Activated naive CD4-positive, alpha-beta T cell treated with anti-CD3 and anti-CD28 coated beads, Interleukin-2, amount 50 U/mL, for 24 hours (primary cell): ENCODE results near the gene RMND5B.
A peak's percentile ranks its signal among the peaks of the same experiment; 100 is the strongest.
"Not testable (repeated sequence)": the region's sequence is repeated elsewhere in the genome, so short reads cannot be mapped to it uniquely, and the experiment has no call there.

Experiments
- H3K27ac Mint-ChIP-seq: one replicate; pipeline ENCODE4 v1.8.0; 2021; ENCODE audit warnings: mild to moderate bottlenecking, mixed read lengths
- H3K27me3 Mint-ChIP-seq: one replicate; pipeline ENCODE4 v1.8.0; 2021; ENCODE audit warnings: mixed read lengths
- H3K36me3 Mint-ChIP-seq: one replicate; pipeline ENCODE4 v1.8.0; 2021; ENCODE audit warnings: mixed read lengths
- H3K4me1 Mint-ChIP-seq: one replicate; pipeline ENCODE4 v1.8.0; 2021; ENCODE audit warnings: mixed read lengths
- H3K4me3 Mint-ChIP-seq: one replicate; pipeline ENCODE4 v1.8.0; 2021; ENCODE audit warnings: mild to moderate bottlenecking, mixed read lengths
- H3K9me3 Mint-ChIP-seq: one replicate; pipeline ENCODE4 v1.8.0; 2021; ENCODE audit warnings: mixed read lengths

The RMND5B gene

GRCh38 chr5:178130576-178131445 lies at the start of gene RMND5B:
TSS of gene RMND5B (plus strand) at chr5:178131014. CDS start at chr5:178138120, 7,106 bp downstream.
- Mint-ChIP-seq H3K4me1 (peaks cover 27% of the 10 kb centered on the region), H3K9me3 (no peaks in the 10 kb centered on the region), H3K4me3 (peak within 1 kb of the TSS; percentile 85), H3K36me3 (peaks cover 10% of the 10 kb centered on the region), H3K27ac (peak within 1 kb of the TSS; percentile 38), H3K27me3 (no peaks in the 10 kb centered on the region)

GRCh38 chr5:178081571-178082243 lies 49.1 kb upstream of the RMND5B start:
- no peaks in the 10 kb centered on the region for H3K36me3 Mint-ChIP-seq
- H3K4me3 Mint-ChIP-seq = no peak overlapping the region
- no peak overlapping the region for H3K27ac Mint-ChIP-seq

GRCh38 chr5:178083922-178084321 lies 46.9 kb upstream of the RMND5B start:
- Mint-ChIP-seq H3K9me3 (no peaks in the 10 kb centered on the region), H3K36me3 (no peaks in the 10 kb centered on the region), H3K27me3 (peaks cover 5% of the 10 kb centered on the region), H3K27ac (no peak overlapping the region), H3K4me3 (no peak overlapping the region), H3K4me1 (no peaks in the 10 kb centered on the region)

More at GRCh38 chr5:178081571-178082243, 49.1 kb upstream of the RMND5B start:
- Mint-ChIP-seq H3K27me3 (peaks cover 3% of the 10 kb centered on the region), H3K9me3 (no peaks in the 10 kb centered on the region), H3K4me1 (no peaks in the 10 kb centered on the region)

GRCh38 chr5:178085316-178085715 lies 45.5 kb upstream of the RMND5B start:
- Mint-ChIP-seq H3K36me3 (no peaks in the 10 kb centered on the region), H3K4me3 (no peak overlapping the region), H3K4me1 (no peaks in the 10 kb centered on the region)

GRCh38 chr5:178086266-178086665 lies 44.5 kb upstream of the RMND5B start:
- Mint-ChIP-seq H3K27ac (no peak overlapping the region), H3K9me3 (no peaks in the 10 kb centered on the region), H3K27me3 (peaks cover 5% of the 10 kb centered on the region), H3K4me1 (no peaks in the 10 kb centered on the region), H3K4me3 (no peak overlapping the region), H3K36me3 (no peaks in the 10 kb centered on the region)

More at GRCh38 chr5:178085316-178085715, 45.5 kb upstream of the RMND5B start:
- H3K9me3 Mint-ChIP-seq = no peaks in the 10 kb centered on the region
- H3K27ac Mint-ChIP-seq = no peak overlapping the region
- peaks cover 5% of the 10 kb centered on the region for H3K27me3 Mint-ChIP-seq

GRCh38 chr5:178087199-178087598 lies 43.6 kb upstream of the RMND5B start:
- not testable (repeated sequence) for H3K27me3 Mint-ChIP-seq, H3K36me3 Mint-ChIP-seq, H3K4me3 Mint-ChIP-seq, H3K4me1 Mint-ChIP-seq, H3K9me3 Mint-ChIP-seq
- H3K27ac Mint-ChIP-seq = peak overlapping the region; percentile 23

- no peak overlapping the region for H3K27ac Mint-ChIP-seq
- H3K4me1 Mint-ChIP-seq = peaks cover 24% of the 10 kb centered on the region
- no peaks in the 10 kb centered on the region for H3K9me3 Mint-ChIP-seq
- peaks cover 2% of the 10 kb centered on the region for H3K27me3 Mint-ChIP-seq
- no peaks in the 10 kb centered on the region for H3K36me3 Mint-ChIP-seq
- no peak overlapping the region for H3K4me3 Mint-ChIP-seq
Observed at GRCh38 chr5:178090856-178091255, 40.0 kb upstream of the RMND5B start.

- Mint-ChIP-seq H3K4me1 (peaks cover 30% of the 10 kb centered on the region), H3K4me3 (no peak overlapping the region), H3K36me3 (no peaks in the 10 kb centered on the region), H3K27ac (no peak overlapping the region), H3K27me3 (no peaks in the 10 kb centered on the region), H3K9me3 (no peaks in the 10 kb centered on the region)
Observed at GRCh38 chr5:178093134-178093533, 37.7 kb upstream of the RMND5B start.

- H3K27me3 Mint-ChIP-seq = no peaks in the 10 kb centered on the region
- H3K4me3 Mint-ChIP-seq = peak overlapping the region; percentile 42
- H3K4me1 Mint-ChIP-seq = peaks cover 30% of the 10 kb centered on the region
- H3K36me3 Mint-ChIP-seq = no peaks in the 10 kb centered on the region
- peak overlapping the region; percentile 3 for H3K27ac Mint-ChIP-seq
- no peaks in the 10 kb centered on the region for H3K9me3 Mint-ChIP-seq
Observed at GRCh38 chr5:178094345-178094744, 36.5 kb upstream of the RMND5B start.

- Mint-ChIP-seq H3K9me3 (no peaks in the 10 kb centered on the region), H3K4me3 (no peak overlapping the region), H3K4me1 (peaks cover 19% of the 10 kb centered on the region), H3K27me3 (no peaks in the 10 kb centered on the region), H3K27ac (peak overlapping the region; percentile 12), H3K36me3 (no peaks in the 10 kb centered on the region)
Observed at GRCh38 chr5:178098685-178099084, 32.1 kb upstream of the RMND5B start.

- Mint-ChIP-seq H3K4me3 (no peak overlapping the region), H3K27me3 (no peaks in the 10 kb centered on the region), H3K4me1 (peaks cover 13% of the 10 kb centered on the region), H3K36me3 (no peaks in the 10 kb centered on the region), H3K27ac (no peak overlapping the region), H3K9me3 (no peaks in the 10 kb centered on the region)
Observed at GRCh38 chr5:178103612-178104011, 27.2 kb upstream of the RMND5B start.

GRCh38 chr5:178104492-178104891 lies 26.3 kb upstream of the RMND5B start:
- Mint-ChIP-seq H3K27me3 (no peaks in the 10 kb centered on the region), H3K36me3 (no peaks in the 10 kb centered on the region), H3K4me1 (peaks cover 13% of the 10 kb centered on the region), H3K27ac (no peak overlapping the region), H3K9me3 (no peaks in the 10 kb centered on the region), H3K4me3 (no peak overlapping the region)

GRCh38 chr5:178106086-178106485 lies 24.7 kb upstream of the RMND5B start:
- no peak overlapping the region for H3K4me3 Mint-ChIP-seq
- peaks cover 13% of the 10 kb centered on the region for H3K4me1 Mint-ChIP-seq
- H3K36me3 Mint-ChIP-seq = no peaks in the 10 kb centered on the region
- no peaks in the 10 kb centered on the region for H3K27me3 Mint-ChIP-seq
- H3K27ac Mint-ChIP-seq = no peak overlapping the region
- no peaks in the 10 kb centered on the region for H3K9me3 Mint-ChIP-seq

- Mint-ChIP-seq H3K36me3 (no peaks in the 10 kb centered on the region), H3K4me3 (no peak overlapping the region), H3K9me3 (no peaks in the 10 kb centered on the region), H3K27ac (no peak overlapping the region), H3K27me3 (no peaks in the 10 kb centered on the region), H3K4me1 (peaks cover 13% of the 10 kb centered on the region)
Observed at GRCh38 chr5:178106556-178107239, 24.1 kb upstream of the RMND5B start.

- Mint-ChIP-seq H3K36me3 (no peaks in the 10 kb centered on the region), H3K4me3 (no peak overlapping the region), H3K27me3 (no peaks in the 10 kb centered on the region)
Observed at GRCh38 chr5:178107756-178108310, 23.0 kb upstream of the RMND5B start.

More at GRCh38 chr5:178107756-178108310, 23.0 kb upstream of the RMND5B start:
- H3K27ac Mint-ChIP-seq = no peak overlapping the region
- no peaks in the 10 kb centered on the region for H3K9me3 Mint-ChIP-seq
- H3K4me1 Mint-ChIP-seq = peaks cover 17% of the 10 kb centered on the region
